ENCODE measurements around the gene MBD5.

MBD5 gene

DNA sequence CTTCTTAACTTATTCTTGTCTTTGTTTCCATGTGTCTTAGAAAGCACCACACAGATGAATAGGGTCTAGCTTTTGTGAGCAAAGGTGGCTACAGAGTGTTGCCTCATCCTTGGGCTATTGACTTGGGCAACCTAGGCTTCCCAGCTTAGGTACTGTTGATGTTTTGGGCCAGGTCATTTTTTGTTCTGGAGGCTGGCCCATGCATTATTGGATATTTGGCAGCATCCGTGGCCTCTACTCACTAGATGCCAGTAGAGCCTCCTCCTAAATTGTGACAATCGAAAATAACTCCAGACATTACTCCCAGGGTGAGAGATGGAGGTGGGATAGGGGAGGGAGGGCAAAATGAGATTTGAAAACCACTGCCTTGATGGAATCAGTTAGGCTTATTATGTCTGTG lies 496.4 kb downstream of the MBD5 start:
- DNase-seq (ENCODE audit: low read depth, low spot score), result no peak

DNA sequence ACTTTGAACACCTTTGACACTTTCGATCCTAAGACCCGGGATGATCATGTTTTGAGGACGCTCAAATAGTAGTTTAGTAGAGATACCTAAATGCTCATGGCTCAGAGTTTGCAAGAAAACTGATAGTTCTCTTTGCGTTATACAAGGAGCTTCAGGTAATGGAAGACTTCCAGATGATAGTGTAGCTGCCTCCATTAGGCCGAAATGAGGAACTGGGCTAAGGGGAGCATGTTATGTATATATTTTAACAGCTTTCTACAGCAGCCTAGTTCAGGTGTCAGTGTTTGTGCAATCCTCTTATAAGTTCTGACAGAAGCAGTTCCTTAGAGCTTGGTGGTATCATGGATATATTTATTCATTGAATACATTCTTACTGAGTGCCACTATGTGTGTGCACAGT lies 496.9 kb downstream of the MBD5 start:
- DNase-seq (ENCODE audit: low read depth, low spot score), result no peak

DNA sequence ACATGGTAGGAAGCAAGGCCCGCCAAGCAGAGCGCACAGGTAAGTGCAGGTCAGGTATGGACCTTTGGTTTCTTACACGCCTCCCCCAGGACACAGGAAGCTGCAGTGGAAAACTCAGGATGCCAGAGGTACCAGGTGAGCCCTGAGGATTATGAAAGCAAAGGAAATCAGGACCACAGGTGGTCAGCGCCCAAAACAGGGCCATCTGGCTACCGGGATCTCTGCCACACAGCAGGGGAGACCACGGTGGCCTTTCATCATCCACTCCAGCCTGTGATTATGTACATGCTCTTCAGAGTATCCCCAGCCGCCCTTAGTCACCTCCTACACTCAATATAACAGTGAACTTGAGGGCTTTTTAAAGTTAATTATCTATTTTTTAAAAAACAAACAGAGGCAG lies 498.1 kb downstream of the MBD5 start:
- DNase-seq (ENCODE audit: low read depth, low spot score), result no peak

DNA sequence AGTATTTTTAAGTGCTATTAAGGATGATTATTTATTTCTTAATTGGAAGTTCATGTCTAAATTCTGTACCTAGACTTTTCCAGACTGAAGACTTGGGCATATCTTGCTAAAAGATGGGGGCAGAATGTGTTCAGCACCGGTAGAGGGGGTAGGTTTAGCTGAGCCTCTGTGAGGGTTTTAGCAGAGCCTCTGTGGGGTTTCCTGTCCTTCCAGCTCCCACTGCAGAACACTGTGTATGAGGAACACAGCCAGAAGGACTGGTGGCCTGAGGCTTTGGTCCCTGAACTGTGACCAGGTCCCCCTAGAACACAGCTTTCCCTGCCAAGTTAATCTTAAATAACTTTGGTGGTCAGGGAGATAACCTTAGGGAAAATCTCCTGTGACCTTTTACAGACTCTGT lies 500.3 kb downstream of the MBD5 start:
- no peak for DNase-seq (ENCODE audit: low read depth, low spot score)

DNA sequence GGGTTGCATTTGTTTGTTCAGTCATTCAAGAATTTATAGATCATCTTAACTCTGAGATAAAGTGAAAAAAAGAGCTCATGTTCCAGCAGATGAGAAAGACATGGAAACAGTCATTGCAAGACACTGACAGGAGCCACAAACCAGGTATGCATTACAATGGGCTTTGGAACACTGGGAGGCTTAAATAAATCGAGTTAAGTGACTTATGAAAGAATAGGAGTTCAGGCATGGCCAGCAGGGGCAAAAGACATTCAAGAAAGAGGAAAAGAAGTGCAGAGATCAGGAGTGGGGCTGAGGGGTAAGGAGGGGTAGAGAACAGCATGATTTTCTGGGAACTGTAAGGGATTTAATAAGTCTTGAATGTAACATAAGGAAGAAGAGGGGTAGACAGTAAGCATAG lies 502.4 kb downstream of the MBD5 start:
- DNase-seq (ENCODE audit: low read depth, low spot score), result no peak

DNA sequence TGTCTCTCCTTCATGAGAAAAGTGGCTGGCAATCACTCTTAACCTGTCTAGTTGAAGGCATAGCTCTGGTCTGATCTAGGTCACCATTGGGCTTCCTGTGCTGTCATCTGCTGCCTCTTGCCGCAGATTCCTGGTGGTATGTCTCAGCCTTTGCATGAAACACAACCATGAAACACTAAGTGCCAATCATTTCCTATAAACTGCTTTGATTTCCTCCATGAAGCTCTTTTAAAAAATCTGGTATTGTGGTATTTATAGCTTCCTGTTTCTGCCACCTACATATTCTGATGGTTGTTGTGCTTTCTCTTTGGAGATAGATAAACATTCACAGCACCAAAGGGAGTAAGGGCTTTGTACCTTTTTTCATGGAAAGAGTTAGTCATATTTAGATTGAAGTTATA lies 503.6 kb downstream of the MBD5 start:
- DNase-seq (ENCODE audit: low read depth, low spot score), result no peak

DNA sequence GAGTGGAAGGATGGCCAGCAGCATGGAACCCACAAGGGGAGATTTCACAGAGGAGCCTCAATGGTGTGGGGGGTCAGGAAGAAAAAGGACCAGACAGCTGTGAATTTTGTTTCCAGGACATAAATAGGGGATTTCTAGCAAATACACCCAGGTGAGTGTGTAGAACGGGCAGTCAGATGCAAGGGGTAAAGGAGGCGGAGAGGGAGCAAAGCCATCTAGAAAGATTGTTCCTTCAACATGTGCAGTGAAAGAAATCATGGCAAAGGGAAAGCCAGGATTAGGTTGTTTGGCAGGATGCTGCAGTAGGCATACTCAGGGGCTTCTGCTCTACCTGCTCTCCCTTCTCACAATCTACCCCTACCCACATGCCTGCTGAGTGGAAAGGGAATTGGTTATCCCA lies 504.2 kb downstream of the MBD5 start:
- DNase-seq (ENCODE audit: low read depth, low spot score), result no peak

DNA sequence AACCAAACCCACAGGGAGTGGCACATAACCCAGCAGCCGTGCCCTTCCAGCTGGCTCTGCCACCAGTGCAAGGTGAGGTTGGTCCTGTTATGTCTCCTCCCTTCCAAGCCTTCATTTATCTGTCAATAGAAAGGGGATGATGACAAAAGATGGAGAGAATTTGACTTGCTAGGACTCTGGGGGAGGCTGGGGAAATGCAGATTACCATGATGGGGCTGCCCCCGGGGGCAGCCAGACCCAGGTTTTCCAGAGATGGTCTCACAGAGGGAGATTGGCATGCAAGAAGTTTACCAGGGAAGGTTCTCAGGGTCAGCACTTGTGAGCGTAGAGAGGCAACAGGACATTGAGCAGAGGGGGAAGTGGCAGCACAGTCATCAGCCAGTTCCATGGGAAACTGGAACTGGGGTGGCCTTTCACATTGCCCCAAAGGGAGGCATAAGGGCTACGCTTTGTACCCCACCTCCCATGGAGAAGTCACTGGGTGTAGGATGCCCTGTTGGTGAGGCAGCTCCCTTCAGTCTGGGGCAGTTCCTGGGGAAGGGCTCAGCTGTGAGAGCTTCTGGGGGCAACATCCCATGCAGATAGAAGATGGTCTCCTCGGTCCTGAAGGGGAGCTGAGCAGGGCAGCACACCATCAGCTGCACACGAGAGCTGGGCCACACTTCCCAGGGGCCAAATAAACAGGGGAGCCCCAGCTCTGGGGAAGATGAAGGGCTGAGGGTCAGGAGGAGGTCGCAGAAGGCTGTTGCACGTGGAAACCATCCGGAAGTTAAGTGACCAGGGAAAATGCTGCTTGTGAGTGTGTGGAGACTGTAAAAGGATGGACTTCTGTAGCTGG lies 505.8 kb downstream of the MBD5 start:
- DNase-seq (ENCODE audit: low read depth, low spot score), result no peak

DNA sequence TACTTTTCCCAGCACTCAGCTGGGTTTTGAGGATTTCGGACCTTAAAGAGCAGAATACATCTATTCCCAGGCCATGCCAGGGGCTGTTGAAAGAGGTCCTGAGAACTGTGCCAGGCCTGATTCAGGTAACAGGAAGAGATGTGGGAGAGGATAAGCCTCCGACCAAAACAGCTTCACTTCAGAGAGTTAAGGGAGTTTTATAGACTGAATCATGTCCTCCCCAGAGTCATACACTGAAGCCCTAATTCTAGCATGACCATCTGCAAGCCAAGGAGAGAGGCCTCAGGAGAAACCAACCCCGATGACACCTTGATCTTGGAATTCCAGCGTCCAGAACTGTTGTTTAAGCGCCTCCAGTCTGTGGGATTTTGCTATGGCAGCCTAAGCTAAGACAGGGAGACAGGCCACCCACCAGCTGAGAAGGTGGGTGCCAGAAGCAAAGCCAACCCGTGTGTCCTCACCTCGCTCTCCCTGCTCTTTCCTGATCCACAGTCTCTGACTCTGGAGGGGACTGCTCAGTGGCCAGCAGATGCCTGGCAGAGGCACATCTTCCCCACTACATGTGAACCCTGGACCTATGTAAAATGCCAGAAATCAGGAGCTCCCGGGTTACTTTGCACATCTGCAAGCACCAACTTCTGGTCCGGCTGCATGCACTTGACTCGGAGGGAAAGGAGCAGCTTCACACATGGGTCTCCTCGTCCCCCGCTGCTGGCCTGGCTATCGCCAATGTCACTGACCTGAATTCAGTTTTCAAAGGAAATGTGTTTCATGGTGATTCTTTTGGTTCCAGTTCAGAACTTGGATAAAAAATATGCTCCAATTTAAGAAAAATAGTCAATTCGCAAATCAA lies 506.8 kb downstream of the MBD5 start:
- no peak for DNase-seq (ENCODE audit: low read depth, low spot score)

DNA sequence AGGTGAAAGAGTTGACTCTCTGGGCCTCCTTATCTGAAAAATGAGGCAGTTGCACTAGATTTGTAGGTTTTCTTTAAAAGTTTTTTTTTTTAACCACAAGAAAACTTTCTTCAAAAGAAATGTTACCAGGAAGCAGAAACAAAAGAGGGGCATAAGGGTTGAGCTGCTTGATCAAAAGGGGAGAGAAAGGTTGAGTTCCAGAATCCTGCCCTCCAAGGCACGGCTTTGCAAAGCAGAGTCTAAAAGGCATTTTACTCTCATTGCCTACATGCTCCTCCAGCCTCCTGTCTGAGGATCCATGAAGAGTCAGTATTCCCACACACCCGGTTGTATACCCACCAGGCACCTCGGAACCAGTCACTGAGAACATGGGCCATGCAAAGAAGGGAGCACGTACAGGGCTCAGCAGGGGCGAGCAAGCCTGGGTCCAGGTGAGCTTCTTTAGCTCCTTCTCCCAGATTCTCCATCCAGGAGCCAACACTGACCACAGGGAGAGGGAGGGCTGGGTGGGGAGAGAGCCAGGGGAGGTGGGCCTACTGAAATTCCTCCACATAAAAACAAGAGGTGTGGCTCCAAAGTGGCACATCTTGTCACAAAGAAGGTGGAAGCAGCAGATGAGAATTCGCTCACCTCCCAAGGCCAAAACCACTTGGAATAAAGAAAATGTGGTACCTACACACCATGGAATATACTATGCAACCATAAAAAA lies 507.6 kb downstream of the MBD5 start:
- no peak for DNase-seq (ENCODE audit: low read depth, low spot score)

DNA sequence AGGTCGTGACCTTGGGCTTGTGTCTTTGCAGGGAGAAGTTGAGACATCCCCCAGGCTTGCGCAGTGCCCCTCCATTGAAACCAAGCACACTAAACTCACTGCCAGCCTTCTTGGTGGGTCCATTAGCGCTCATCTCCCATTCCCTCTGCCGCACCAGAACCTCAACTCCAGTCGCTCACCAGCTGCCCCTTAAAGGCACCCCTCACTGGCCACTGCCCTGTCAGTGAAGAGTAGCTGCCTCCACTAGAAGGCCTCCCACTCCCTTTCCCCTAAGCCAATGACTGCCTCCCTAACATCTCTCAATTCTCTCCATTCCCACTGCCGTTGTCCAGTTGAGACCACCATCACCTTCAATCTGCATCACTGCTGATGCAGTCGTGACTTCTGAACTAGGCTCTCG lies 508.9 kb downstream of the MBD5 start:
- DNase-seq (ENCODE audit: low read depth, low spot score), result no peak

DNA sequence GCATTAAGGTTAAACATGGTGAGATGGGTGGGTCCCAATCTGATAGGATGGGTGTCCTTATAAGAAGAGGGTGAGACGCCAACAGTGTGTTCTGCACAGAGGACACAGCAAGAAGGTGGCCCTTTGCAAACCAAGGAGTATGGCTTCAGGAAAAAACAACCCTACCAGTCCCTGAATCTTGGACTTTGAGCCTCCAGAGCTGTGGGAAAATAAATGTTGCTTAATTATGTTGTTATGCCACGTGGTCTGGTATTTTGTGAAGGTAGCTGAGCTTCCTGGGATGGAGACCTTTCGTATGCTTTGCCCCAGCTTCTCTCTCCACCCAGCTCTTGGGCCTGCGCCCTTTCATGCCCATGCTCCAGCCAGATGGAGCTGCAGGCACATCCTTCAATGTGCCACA lies 509.5 kb downstream of the MBD5 start:
- DNase-seq (ENCODE audit: low read depth, low spot score), result no peak

DNA sequence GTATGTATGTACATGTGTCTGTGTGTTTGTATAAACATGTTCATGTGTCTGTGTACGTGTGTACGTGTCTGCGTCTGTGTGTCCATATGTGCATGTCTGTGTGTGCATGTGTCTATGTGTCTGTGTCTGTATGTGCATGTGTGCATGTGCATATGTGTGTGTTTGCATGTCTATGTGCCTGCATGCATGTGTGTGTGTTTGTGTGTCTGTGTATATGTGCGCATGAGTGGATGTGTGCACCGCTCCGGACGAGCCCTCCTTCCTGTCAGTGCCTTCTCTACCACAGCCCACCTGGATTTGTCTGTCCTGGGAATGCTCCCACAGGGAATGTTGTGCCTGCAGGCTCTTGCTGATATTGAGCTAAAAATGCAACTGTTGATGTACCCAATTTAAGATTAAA lies 510.3 kb downstream of the MBD5 start:
- DNase-seq (ENCODE audit: low read depth, low spot score), result no peak

DNA sequence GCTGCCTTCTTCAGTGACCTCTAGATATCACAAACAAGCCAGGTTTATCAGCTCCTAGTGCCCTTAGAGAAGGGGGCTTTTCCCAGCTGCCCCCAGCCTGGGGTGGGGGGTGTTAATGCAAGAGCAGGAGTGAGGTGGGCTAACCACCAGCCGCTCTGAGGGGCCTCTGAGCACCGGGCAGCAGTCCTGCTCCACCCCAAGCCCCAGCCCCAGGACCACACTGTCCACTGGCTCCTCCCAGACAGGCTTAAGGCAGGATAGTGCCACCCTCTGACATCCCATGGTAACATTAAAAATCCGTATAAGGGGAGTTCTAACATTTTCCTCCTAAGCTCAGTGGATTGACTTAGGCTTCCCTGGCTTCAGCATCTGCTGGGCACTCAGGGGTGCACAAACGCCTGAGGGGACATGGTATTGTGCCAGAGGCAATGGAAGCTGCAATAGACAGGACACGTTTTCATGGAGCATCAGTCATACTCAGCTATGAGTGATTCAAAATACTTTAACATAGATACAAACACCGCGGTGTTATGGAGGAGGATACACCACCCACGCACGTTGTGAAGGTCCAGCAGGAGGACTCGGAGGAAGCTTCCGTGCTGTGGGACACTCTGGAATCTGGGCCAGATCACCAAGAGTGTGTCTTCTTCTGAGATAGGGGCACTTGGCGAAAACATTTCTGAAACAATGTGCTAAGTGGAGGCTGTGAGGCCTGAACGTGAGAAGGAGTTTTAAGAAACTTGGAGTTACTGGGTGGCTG lies 511.0 kb downstream of the MBD5 start:
- no peak for DNase-seq (ENCODE audit: low read depth, low spot score)

DNA sequence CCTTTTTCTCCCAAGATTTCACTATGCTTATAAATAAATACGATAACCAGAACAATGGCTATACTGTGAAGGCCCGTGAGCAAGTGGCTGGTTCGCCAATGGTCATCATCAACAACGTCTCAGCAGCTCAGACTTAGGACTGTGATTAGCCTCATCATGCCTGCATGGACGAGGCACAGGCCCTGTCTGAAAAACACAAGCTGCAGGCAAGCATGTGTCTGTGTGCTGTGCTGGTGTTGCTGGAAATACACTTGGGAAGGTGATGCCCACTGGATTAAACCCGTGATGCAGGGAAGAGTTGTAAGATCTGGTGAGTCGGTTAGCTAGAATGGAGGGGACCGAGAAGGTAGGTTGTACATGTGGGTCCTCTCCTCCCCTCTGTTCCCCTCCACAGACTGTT lies 512.1 kb downstream of the MBD5 start:
- no peak for DNase-seq (ENCODE audit: low read depth, low spot score)

DNA sequence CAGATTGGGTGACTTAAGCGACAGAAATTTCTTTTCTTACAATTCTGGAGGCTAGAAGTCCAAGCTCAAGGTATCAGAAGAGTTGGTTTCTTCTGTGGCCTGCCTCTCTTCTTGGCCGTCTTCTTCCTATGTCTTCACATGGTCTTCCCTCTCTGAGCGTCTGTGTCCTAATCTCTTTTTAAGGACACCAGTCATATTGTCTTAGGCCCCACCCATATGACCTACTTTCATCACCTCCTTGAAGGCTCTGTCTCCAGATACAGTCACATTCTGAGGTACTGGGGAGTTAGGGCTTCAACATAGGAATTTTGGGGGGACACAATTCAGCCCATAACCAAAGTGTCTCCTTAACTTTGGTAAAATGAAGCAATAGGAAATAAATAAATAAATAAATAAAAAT lies 512.8 kb downstream of the MBD5 start:
- no peak for DNase-seq (ENCODE audit: low read depth, low spot score)

DNA sequence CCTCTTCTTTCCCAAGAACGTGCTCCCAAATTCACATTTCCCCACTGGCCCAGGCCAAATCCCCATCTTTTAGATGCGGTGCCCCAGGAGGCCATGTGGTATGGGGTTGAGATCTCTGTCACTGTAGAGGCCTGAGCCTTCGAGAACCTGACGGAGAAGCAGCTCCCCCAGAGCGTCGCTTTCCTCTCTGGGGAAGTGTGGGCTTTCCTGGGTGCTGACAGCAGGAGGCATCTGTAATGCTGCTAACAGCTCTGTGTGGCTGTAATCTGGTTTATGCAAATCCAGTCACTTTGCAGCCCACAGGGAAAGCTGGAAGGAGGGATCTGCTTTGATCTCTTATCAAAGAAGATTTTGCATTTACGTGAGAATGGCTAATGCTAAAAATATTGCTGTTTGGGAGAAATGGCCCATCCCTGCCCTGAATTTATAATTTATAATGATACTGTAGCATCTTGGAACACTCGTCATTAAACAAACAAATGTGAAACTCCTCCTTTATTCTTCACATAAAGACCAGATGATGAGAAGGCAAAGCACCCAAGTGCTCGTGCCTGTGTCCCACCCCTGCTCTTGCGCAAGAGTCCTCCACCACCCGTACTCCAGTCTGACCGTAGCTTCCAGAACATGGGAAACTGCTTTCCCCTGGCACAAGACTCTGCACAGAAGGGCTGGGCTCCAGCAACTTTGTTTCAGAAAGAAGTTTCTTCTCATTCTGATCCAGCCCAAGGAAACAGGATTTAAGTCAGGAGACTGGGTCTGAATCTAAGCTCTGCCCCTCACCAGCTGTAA lies 513.7 kb downstream of the MBD5 start:
- no peak for DNase-seq (ENCODE audit: low read depth, low spot score)

DNA sequence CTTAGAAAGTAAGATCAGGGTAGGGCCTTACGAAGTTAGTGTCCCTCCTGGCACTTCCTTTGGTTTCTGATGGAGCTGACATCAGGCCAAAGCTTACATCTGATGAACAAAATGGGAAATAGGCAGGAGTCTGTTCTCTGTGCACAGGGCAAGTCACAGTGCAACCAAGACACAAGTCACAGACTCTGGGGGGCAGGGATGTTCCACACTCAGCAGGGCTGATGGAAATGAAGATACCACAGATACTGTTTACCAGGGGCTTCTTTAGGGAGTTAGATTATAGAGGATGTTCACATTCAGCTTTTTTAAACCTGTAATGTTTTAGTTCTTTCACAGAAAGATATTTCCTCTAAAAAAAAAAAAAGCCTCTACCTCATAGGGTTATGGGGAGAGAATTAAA lies 517.5 kb downstream of the MBD5 start:
- no peak for DNase-seq (ENCODE audit: low read depth, low spot score)

DNA sequence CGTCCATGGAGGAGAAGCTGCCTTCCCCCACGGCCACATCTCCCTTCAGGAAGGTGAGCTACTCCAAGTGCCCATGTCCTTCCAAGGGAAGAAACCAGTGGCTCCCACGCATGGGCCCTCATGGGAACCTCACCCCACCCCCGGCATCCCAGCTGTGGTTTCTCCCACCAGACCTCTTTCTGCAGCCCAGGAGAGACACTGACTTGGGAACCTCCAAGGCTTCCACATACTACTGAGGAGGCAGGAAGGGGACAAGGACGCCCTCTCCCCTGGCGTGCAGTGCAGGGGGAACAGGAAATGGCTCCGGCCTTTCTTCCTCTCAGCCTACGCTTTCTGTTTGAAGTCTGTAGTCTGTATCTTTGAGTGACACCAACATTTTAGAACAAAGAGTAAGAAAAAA lies 519.1 kb downstream of the MBD5 start:
- DNase-seq (ENCODE audit: low read depth, low spot score), result no peak

DNA sequence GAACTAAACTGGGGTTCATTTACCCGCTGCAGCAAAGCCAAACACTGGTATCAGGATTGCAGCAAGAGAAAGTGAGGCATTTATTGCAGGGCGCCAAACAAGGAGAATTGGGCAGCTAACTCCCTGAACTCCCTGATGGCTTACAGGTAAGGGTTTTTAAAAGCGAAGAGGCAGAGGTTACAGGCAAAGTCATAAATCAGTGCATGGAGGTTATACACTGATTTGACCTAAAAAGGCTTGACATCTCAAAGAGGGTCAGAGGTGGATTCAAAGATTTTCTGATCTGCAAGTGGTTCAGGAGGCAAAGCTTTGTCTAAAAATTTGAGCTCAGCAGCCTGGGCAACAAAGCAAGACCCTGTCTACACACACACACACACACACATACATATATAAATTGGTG lies 520.9 kb downstream of the MBD5 start:
- DNase-seq (ENCODE audit: low read depth, low spot score), result no peak

DNA sequence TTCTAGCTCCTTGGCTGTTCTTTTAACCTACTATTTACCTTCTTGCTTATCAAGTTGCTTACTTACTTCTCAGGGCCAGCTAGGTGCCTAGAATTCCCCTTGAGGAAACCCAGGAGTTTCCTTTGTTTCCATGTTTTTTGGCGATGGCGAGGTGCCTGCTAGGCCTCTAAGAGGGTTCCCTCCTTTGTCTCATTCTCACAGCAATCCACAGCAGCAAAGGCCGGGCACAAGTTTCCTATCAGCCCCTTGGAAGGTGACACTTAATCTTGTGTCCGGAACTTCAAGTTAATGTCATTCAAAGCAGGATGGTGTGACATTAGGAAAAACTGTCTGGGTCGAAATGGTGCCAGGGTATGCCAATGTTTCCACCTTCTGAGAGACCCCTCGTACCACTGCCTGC lies 521.7 kb downstream of the MBD5 start:
- DNase-seq (ENCODE audit: low read depth, low spot score), result no peak

All from activated naive CD8-positive, alpha-beta T cell treated with anti-CD3 and anti-CD28 coated beads, Interleukin-2, amount 50 U/mL, for 16 hours (primary cell).